Kidney (tissue), 14 donors: Measurements from ENCODE around the gene RAP1GAP2. TPM values are rescaled to one million over a fixed set of nuclear protein-coding genes. Genes with fewer than 3 reads are reported as not detected.

Experiments used
- DNase-seq, 5 donors: peaks; one replicate each; pipeline ENCODE4 v3.0.0-alpha.2; 2013 to 2020
- FAIRE-seq: peaks from 2 replicates; lab custom pipeline; 2012; peaks lifted over from hg19 to GRCh38; lab: Jason Lieb, UNC
- H3K27ac ChIP-seq, 2 donors: one replicate each; pipeline ENCODE4 v1.7.0; 2013; ENCODE audit warnings: low read depth in 2 of 2, low read length in 2 of 2, inconsistent platforms in 1 of 2
- H3K27me3 ChIP-seq: one replicate; pipeline ENCODE4 v1.7.1; 2013; ENCODE audit warnings: low read length, inconsistent platforms; ENCODE audit not compliant: control insufficient read depth, insufficient read depth
- H3K36me3 ChIP-seq, 3 donors: one replicate each; pipeline versions ENCODE4 v1.7.0 to v1.7.1; 2013; ENCODE audit warnings: low read length in 3 of 3, control low read depth in 1 of 3, inconsistent platforms in 1 of 3; ENCODE audit not compliant: insufficient read depth in 3 of 3, control insufficient read depth in 2 of 3
- H3K4me1 ChIP-seq, 3 donors: one replicate each; pipeline versions ENCODE4 v1.7.0 to v1.7.1; 2013; ENCODE audit warnings: low read length in 3 of 3, inconsistent platforms in 1 of 3, low read depth in 1 of 3; ENCODE audit not compliant: control insufficient read depth in 2 of 3, insufficient read depth in 2 of 3
- H3K4me3 ChIP-seq, 3 donors: one replicate each; pipeline versions ENCODE4 v1.7.0 to v1.8.1; 2013; ENCODE audit warnings: low read length in 3 of 3, control low read depth in 1 of 3, inconsistent platforms in 1 of 3
- H3K9ac ChIP-seq, 3 donors: one replicate each; pipeline versions ENCODE4 v1.7.0 to v1.7.1; 2013; ENCODE audit warnings: low read length in 3 of 3, control low read depth in 1 of 3, inconsistent platforms in 1 of 3
- H3K9me3 ChIP-seq, 3 donors: one replicate each; pipeline versions ENCODE4 v1.7.0 to v1.7.1; 2013; ENCODE audit warnings: low read length in 3 of 3, control low read depth in 1 of 3, inconsistent platforms in 1 of 3; ENCODE audit not compliant: control insufficient read depth in 2 of 3, insufficient read depth in 1 of 3
- intact Hi-C: fragments of 100-400 bp; cut with DNase I; formaldehyde crosslinking; loops from one replicate; pipeline ENCODE4 v1.11.1; 2022
- polyA plus RNA-seq: library from polyadenylated mRNA; stranded (reverse); fragments of 350-450 nt; fragmentation: Illumina TruSeq; extraction: RNeasy Lipid Tissue Mini Kit (QIAGEN cat#74804); gene quantifications from one replicate; pipeline ENCODE4 v1.2.3, GENCODE V29; 2014; ENCODE audit warnings: low read depth, low replicate concordance; ENCODE audit not compliant: insufficient read depth
- total RNA-seq: library from RNA; stranded (reverse); fragmentation: NEBNext Ultra II Directional; extraction: Animal tissue kit (Norgen Biotek cat#: 25700); gene quantifications from one replicate; pipeline ENCODE4 v1.2.1, GENCODE V29; 2021
- TF ChIP-seq, protein P1 (sequence below): IDR thresholded peaks from 3 replicates; pipeline ENCODE4 v1.5.1; 2012; ENCODE audit warnings: mild to moderate bottlenecking, moderate library complexity, borderline replicate concordance; ENCODE audit not compliant: insufficient read depth; ENCODE audit errors: extremely low read depth
- donor health status: control.
- donor health status: control.
- donor health status: control.
- donor health status: control.
- donor health status: control.
- donor health status: DM: yes; HTN: yes; CAD: no.
- donor health status: Normal renal cell carcinoma (clear cell type).

RAP1GAP2 gene
- total and polyA plus RNA-seq, 2 donors from 2014 or later, result 6.8 to 46.2 TPM

DNA sequence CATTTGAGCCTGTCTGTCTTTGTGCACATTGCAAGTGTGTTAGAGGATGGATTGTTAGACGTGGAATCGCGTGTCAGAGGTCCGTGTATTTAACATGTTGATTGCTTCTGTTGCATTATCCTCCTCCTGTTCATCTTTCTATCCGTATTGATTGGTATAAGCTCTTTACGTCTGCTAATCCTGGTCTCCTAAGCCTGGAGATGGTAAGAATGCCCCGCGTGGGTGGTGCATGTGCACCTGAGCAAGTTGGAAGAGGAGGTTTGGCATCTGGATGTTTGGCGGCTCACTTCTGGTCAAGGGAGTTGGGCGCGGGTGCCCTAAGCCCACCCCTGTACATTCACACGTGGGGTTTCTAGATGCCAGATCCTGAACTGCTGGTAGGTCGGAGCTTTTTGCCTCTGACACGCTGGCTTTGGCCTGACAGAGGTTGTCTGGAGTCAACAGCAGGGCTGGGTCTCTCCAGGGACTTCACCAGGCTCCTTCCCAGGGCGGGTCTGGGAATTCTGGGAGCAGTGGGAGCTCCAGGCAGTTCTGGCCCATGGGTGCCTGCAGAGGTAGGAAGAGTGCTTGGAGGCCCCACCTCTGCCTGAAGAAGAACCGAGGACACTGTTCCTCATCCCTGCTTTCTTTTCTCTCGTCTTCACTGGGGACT, 159.8 kb downstream of the RAP1GAP2 start:
- no peak for FAIRE-seq

DNA sequence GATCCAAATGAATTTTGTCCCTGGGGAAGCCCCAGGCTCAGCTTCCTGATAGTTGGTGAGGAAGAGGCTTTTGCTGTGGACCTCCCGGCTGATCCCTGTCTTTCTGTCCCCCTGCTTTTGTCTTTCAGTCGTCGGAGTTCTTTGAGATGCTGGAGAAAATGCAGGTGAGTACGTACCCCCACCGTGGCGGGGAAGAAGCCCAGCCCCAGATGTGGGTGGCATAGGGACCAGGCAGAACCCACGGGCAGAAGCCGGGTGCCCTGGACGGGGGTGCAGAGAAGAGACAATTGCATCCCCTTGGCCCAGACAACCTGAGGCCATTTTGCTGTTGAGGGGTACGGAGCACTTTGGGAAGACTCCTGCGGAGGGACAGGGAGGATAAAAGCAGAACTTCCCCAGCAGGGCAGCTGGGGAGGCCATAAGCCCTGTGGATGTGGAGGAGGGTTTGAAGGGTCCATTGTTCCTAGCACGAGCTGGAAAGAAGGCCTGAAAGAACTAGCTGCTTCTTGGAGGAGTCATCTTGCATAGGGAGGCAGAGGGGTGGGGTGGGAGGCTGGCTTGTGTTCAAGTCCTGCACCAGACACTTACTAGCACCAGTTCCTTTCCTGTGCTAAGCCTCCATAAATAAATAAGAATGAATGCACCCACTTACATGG, 161.5 kb downstream of the RAP1GAP2 start:
- Histone ChIP-seq H3K4me3 (no peak overlapping the region), H3K4me1 (peaks cover 0 to 5% (median 0%) of the 10 kb centered on the region in 3 donors), H3K9ac (no peak overlapping the region), H3K36me3 (no peaks in the 10 kb centered on the region), H3K27ac (no peak overlapping the region), H3K9me3 (no peaks in the 10 kb centered on the region), H3K27me3 (no peaks in the 10 kb centered on the region)
- FAIRE-seq (no peak), DNase-seq (no peak)
- TF ChIP-seq, protein P1, sequence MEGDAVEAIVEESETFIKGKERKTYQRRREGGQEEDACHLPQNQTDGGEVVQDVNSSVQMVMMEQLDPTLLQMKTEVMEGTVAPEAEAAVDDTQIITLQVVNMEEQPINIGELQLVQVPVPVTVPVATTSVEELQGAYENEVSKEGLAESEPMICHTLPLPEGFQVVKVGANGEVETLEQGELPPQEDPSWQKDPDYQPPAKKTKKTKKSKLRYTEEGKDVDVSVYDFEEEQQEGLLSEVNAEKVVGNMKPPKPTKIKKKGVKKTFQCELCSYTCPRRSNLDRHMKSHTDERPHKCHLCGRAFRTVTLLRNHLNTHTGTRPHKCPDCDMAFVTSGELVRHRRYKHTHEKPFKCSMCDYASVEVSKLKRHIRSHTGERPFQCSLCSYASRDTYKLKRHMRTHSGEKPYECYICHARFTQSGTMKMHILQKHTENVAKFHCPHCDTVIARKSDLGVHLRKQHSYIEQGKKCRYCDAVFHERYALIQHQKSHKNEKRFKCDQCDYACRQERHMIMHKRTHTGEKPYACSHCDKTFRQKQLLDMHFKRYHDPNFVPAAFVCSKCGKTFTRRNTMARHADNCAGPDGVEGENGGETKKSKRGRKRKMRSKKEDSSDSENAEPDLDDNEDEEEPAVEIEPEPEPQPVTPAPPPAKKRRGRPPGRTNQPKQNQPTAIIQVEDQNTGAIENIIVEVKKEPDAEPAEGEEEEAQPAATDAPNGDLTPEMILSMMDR, result no peak
- intact Hi-C loops, result no loop called here

More for the DNA sequence above, 159.8 kb downstream of the RAP1GAP2 start:
- Histone ChIP-seq H3K4me1 (peaks cover 0 to 5% (median 0%) of the 10 kb centered on the region in 3 donors), H3K27me3 (no peaks in the 10 kb centered on the region), H3K9ac (no peak overlapping the region), H3K27ac (no peak overlapping the region), H3K36me3 (no peaks in the 10 kb centered on the region), H3K9me3 (no peaks in the 10 kb centered on the region), H3K4me3 (no peak overlapping the region)
- intact Hi-C loops, result no loop called here
- no peak for DNase-seq
- TF ChIP-seq, protein P1, result no peak

DNA sequence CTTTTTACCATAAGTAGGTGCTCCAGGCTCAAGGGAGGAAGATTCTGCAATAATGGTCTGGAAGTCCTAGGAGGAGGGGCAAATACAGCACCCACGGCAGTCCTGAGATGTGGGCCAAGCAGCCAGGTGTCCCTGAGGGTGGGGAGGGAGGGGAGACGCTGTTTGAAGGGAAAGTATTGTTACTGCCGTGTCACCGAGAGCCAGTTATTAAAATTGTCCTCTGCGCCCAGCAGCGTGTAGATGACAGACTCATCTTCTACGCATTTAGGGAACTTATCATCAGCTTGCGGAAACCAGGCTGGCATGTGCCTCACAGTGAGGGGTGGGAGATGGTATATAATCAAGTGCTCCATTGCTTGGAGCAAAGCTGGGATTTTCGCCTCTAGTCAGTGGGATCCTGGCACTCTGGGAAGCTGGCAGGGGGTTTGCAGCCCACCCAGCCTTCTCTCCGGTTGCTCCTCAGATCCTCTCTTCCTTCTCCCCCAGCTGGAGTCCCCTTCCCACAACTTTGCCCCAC, 162.5 kb downstream of the RAP1GAP2 start:
- Histone ChIP-seq H3K27me3 (no peaks in the 10 kb centered on the region), H3K4me3 (no peak overlapping the region), H3K36me3 (no peaks in the 10 kb centered on the region), H3K4me1 (peaks cover 0 to 5% (median 0%) of the 10 kb centered on the region in 3 donors), H3K9ac (no peak overlapping the region), H3K9me3 (no peaks in the 10 kb centered on the region), H3K27ac (no peak overlapping the region)
- TF ChIP-seq, protein P1, result no peak
- no peak for FAIRE-seq
- no peak for DNase-seq
- intact Hi-C loops, result no loop called here
